Nephron progenitor cell (in vitro differentiated cells): ENCODE results near the gene NOD2.

ENCODE experiments used
- DNase-seq: peaks from one replicate; pipeline ENCODE4 v3.0.0; 2021
- H3K27ac Mint-ChIP-seq: 2 replicates; pipeline ENCODE4 v1.8.0; 2021; ENCODE audit warnings: mild to moderate bottlenecking, moderate library complexity, mixed read lengths
- H3K27me3 Mint-ChIP-seq: 2 replicates; pipeline ENCODE4 v1.8.0; 2021; ENCODE audit warnings: mild to moderate bottlenecking, low read depth, mixed read lengths; ENCODE audit not compliant: poor library complexity
- H3K36me3 Mint-ChIP-seq: 2 replicates; pipeline ENCODE4 v1.8.0; 2021; ENCODE audit warnings: low read depth, mixed read lengths
- H3K4me1 Mint-ChIP-seq: 2 replicates; pipeline ENCODE4 v1.8.0; 2021; ENCODE audit warnings: mixed read lengths
- H3K4me3 Mint-ChIP-seq: 2 replicates; pipeline ENCODE4 v1.8.0; 2021; ENCODE audit warnings: mild to moderate bottlenecking, moderate library complexity, mixed read lengths
- H3K9me3 Mint-ChIP-seq: 2 replicates; pipeline ENCODE4 v1.8.0; 2021; ENCODE audit warnings: mild to moderate bottlenecking, moderate library complexity, mixed read lengths
- CTCF ChIP-seq: fragments of 200-600 bp; sonication (generic); IDR thresholded peaks from 2 replicates; pipeline ENCODE4 v1.5.0; 2021; ENCODE audit warnings: antibody characterized with exemption

NOD2 gene

GRCh38 chr16:50717494-50717893, 24.1 kb downstream of the NOD2 start:
- no peak for TF ChIP-seq CTCF
- Mint-ChIP-seq H3K27me3 (peaks cover 8% of the 10 kb centered on the region), H3K4me1 (peaks cover 73% of the 10 kb centered on the region), H3K9me3 (no peaks in the 10 kb centered on the region), H3K27ac (no peak overlapping the region), H3K36me3 (no peaks in the 10 kb centered on the region), H3K4me3 (no peak overlapping the region)
- no peak for DNase-seq

GRCh38 chr16:50718061-50718760, 24.8 kb downstream of the NOD2 start:
- H3K27ac Mint-ChIP-seq: no peak overlapping the region
- H3K9me3 Mint-ChIP-seq: no peaks in the 10 kb centered on the region
- peaks cover 8% of the 10 kb centered on the region for H3K27me3 Mint-ChIP-seq
- H3K4me3 Mint-ChIP-seq: no peak overlapping the region
- H3K36me3 Mint-ChIP-seq: no peaks in the 10 kb centered on the region
- TF ChIP-seq CTCF: no peak
- DNase-seq: no peak
- H3K4me1 Mint-ChIP-seq: peaks cover 69% of the 10 kb centered on the region

GRCh38 chr16:50718761-50719400, 25.5 kb downstream of the NOD2 start:
- Mint-ChIP-seq H3K27ac (no peak overlapping the region), H3K4me1 (peaks cover 62% of the 10 kb centered on the region), H3K36me3 (no peaks in the 10 kb centered on the region), H3K4me3 (no peak overlapping the region), H3K27me3 (peaks cover 8% of the 10 kb centered on the region), H3K9me3 (peaks cover 3% of the 10 kb centered on the region)
- no peak for TF ChIP-seq CTCF
- DNase-seq: no peak

- Mint-ChIP-seq H3K4me1 (peaks cover 54% of the 10 kb centered on the region), H3K36me3 (peaks cover 4% of the 10 kb centered on the region), H3K27ac (no peak overlapping the region), H3K27me3 (peaks cover 8% of the 10 kb centered on the region), H3K4me3 (no peak overlapping the region), H3K9me3 (peaks cover 8% of the 10 kb centered on the region)
- DNase-seq: no peak
- TF ChIP-seq CTCF: no peak
Observed at GRCh38 chr16:50719401-50720337, 26.3 kb downstream of the NOD2 start.

GRCh38 chr16:50721549-50722404, 28.4 kb downstream of the NOD2 start:
- Mint-ChIP-seq H3K27me3 (peaks cover 8% of the 10 kb centered on the region), H3K27ac (no peak overlapping the region), H3K36me3 (peaks cover 4% of the 10 kb centered on the region), H3K4me3 (no peak overlapping the region), H3K9me3 (peaks cover 8% of the 10 kb centered on the region), H3K4me1 (peaks cover 41% of the 10 kb centered on the region)
- no peak for TF ChIP-seq CTCF
- no peak for DNase-seq
